Measurements from ENCODE around the gene ATP8B4.

Gene ATP8B4

GRCh38 chr15:49814709-49815108 lies 304.3 kb downstream of the ATP8B4 start:
- no peak overlapping the region for H3K27ac ChIP-seq (ENCODE audit: low read depth, low read length)
- peaks cover 12% of the 10 kb centered on the region for H3K4me1 ChIP-seq (ENCODE audit: insufficient read depth, low read length)
- H3K9ac ChIP-seq (ENCODE audit: low read length), result no peak overlapping the region
- H3K4me3 ChIP-seq (ENCODE audit: low read depth in 1 of 2, low read length in 2 of 2), result no peak overlapping the region
- no peaks in the 10 kb centered on the region for H3K27me3 ChIP-seq (ENCODE audit: control insufficient read depth in 1 of 2, insufficient read depth in 2 of 2, low read length in 2 of 2)
- H3K9me3 ChIP-seq (ENCODE audit: low read length), result no peaks in the 10 kb centered on the region
- H3K36me3 ChIP-seq (ENCODE audit: insufficient read depth, low read length), result no peaks in the 10 kb centered on the region

GRCh38 chr15:49813625-49814024 lies 305.4 kb downstream of the ATP8B4 start:
- H3K36me3 ChIP-seq (ENCODE audit: insufficient read depth, low read length), result no peaks in the 10 kb centered on the region
- H3K4me3 ChIP-seq (ENCODE audit: low read depth in 1 of 2, low read length in 2 of 2), result no peak overlapping the region
- no peaks in the 10 kb centered on the region for H3K27me3 ChIP-seq (ENCODE audit: control insufficient read depth in 1 of 2, insufficient read depth in 2 of 2, low read length in 2 of 2)
- H3K27ac ChIP-seq (ENCODE audit: low read depth, low read length), result no peak overlapping the region
- peaks cover 12% of the 10 kb centered on the region for H3K4me1 ChIP-seq (ENCODE audit: insufficient read depth, low read length)
- no peak overlapping the region for H3K9ac ChIP-seq (ENCODE audit: low read length)
- H3K9me3 ChIP-seq (ENCODE audit: low read length), result no peaks in the 10 kb centered on the region

DNA sequence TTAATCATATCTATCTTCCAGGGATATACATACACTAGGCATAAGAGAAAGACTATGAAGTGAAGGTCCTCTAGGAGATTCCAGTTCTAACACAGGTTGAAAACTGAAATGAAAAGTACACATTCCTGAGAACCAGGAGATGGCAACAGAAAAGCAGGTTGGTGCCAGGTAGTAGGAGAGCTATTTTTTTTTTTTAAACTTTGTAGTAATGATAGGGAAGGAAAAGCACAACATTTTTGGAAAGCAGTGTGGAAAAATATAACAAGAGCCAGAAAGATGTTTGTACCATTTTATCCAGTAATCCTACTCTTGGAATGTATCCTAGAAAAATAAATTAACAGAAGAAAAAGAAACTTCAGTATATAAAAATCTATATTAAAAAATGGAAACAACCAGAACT lies 308.3 kb downstream of the ATP8B4 start:
- Histone ChIP-seq H3K27ac (ENCODE audit: low read depth, low read length) (no peak overlapping the region), H3K4me3 (ENCODE audit: low read depth in 1 of 2, low read length in 2 of 2) (no peak overlapping the region), H3K27me3 (ENCODE audit: control insufficient read depth in 1 of 2, insufficient read depth in 2 of 2, low read length in 2 of 2) (no peaks in the 10 kb centered on the region), H3K9me3 (ENCODE audit: low read length) (no peaks in the 10 kb centered on the region), H3K4me1 (ENCODE audit: insufficient read depth, low read length) (peaks cover 8% of the 10 kb centered on the region), H3K9ac (ENCODE audit: low read length) (no peak overlapping the region), H3K36me3 (ENCODE audit: insufficient read depth, low read length) (no peaks in the 10 kb centered on the region)

- H3K9ac ChIP-seq (ENCODE audit: low read length), result no peak overlapping the region
- H3K4me3 ChIP-seq (ENCODE audit: low read depth in 1 of 2, low read length in 2 of 2), result no peak overlapping the region
- H3K27ac ChIP-seq (ENCODE audit: low read depth, low read length), result no peak overlapping the region
- no peaks in the 10 kb centered on the region for H3K27me3 ChIP-seq (ENCODE audit: control insufficient read depth in 1 of 2, insufficient read depth in 2 of 2, low read length in 2 of 2)
- H3K36me3 ChIP-seq (ENCODE audit: insufficient read depth, low read length), result no peaks in the 10 kb centered on the region
- H3K4me1 ChIP-seq (ENCODE audit: insufficient read depth, low read length), result peaks cover 8% of the 10 kb centered on the region
- no peaks in the 10 kb centered on the region for H3K9me3 ChIP-seq (ENCODE audit: low read length)
Observed at GRCh38 chr15:49809894-49810609, 309.0 kb downstream of the ATP8B4 start.

DNA sequence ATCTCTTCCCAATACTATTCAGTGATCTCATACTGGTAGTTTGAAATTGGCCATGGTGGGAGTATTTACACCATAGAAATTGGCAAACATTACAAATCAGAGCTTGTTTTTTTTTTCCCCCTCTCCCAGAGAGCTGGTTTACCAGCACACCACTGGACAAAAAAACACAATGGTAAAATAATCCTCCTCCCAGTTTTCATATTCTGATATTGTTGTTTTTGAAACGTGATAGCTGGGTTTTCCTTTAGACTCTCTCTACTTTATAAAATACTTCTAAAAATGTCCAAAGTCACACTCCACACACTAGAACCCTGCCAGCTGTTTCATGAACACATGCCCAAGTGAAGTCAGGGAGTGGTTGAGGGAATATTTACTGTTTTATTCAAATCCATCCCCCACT lies 310.7 kb downstream of the ATP8B4 start:
- Histone ChIP-seq H3K9me3 (ENCODE audit: low read length) (no peaks in the 10 kb centered on the region), H3K27me3 (ENCODE audit: control insufficient read depth in 1 of 2, insufficient read depth in 2 of 2, low read length in 2 of 2) (no peaks in the 10 kb centered on the region), H3K4me1 (ENCODE audit: insufficient read depth, low read length) (no peaks in the 10 kb centered on the region), H3K27ac (ENCODE audit: low read depth, low read length) (no peak overlapping the region), H3K4me3 (ENCODE audit: low read depth in 1 of 2, low read length in 2 of 2) (no peak overlapping the region), H3K9ac (ENCODE audit: low read length) (no peak overlapping the region), H3K36me3 (ENCODE audit: insufficient read depth, low read length) (no peaks in the 10 kb centered on the region)
